Amniotic stem cell (primary cell): ENCODE measurements around the gene SMC6.

Experiments
- DNase-seq: peaks from one replicate; lab custom pipeline; 2025; lab: John Stamatoyannopoulos, UW

SMC6 gene

GRCh38 chr2:17616405-17616804, 137.2 kb downstream of the SMC6 start:
- no peak for DNase-seq

GRCh38 chr2:17615728-17616351, 137.8 kb downstream of the SMC6 start:
- DNase-seq: no peak

DNA sequence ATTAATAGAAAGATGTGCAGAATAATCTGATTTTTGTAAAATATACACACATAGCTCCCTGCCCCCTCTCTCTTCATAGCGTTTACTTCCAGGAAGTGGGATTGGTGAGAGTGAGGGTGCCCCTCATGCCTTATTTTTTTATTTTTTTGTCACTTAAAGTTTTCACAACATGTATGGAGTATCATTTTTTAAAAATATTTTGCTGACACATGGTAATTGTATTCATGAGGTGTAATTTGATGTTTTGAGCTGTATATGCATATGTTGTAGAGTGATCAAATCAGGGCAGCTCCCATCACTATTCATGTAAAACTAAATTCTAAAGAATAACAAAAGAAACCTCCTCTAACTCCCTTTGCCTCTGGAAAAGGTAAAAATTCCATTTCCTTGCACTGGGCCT, 138.5 kb downstream of the SMC6 start:
- DNase-seq: no peak

- DNase-seq: no peak
These were observed 139.3 kb downstream of the SMC6 start for GRCh38 chr2:17614174-17614930.
